NCI-H345 (cell line): ENCODE data around the gene KRT80.

Source experiments
- DNase-seq: peaks from one replicate; lab custom pipeline; 2025; lab: John Stamatoyannopoulos, UW

The KRT80 gene

DNA sequence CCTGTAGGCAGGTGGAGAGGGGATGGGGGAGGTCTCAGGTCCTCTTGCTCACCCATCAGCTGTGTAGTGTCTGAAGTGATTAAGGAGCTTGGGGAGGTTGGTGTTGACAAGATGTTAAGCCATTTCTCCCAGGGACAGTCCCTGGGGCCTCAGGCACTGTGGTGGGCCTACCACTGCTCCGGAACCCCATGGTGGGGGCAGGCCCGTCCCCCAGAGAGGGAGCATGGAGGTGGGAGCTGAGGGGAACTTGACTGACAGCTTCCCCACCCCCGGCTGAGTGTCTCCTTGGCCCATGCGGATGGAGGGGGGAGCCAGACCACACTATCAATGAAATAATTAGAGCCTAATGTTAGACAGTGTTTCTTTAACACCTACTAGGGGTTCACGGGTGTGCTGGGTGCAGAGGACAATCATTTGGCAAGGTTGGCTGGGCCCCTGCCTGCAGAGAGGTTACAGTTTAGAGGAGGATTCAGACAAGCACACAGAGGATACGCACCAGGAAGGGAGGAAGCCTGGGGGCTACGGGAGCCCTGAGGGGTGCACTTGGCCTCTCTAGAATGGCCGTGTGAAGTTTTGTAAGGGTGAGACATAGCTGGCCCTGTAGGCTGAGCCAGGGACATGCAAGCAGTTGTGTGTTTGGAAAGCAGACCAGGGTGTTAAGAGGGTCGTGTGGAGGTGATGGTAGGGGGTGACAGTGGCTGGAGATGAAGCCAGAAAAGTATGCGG, 19.3 kb upstream of the KRT80 start:
- DNase-seq = no peak

DNA sequence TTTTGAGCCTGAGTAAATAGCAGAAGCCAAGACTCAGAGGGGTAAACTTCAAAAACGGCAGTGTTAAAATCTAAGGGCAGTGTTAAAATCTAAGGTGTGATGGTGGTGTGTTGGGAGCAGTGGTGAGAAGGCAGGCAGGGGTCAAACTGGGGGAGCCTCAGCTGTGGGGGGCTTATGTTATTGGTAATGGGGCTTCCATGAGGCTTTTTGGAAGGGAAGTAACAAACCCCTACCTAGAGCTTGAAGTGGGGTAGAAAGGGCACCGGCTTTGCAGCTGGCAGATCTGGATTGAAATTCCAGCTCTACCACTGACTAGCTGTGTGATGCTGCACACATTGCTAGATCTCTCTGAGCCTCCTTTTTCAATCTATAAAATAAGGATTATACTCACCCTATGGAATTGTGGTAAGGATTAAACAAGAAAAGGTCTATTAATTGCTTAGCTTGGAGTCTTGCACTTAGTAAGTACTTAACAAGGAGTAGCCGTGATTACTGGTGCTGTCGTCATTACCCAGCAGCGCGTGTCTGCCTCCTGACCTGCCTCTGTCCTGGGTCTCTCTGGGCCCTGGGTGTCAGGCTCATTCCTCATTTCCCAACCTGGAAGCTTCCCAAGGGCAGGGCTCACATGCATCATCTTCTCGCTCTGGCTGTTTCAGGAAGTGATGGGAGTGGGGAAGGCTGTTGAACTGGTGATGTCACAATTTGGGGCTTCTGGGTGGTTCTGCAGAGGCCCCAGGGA, 18.5 kb upstream of the KRT80 start:
- DNase-seq = no peak

DNA sequence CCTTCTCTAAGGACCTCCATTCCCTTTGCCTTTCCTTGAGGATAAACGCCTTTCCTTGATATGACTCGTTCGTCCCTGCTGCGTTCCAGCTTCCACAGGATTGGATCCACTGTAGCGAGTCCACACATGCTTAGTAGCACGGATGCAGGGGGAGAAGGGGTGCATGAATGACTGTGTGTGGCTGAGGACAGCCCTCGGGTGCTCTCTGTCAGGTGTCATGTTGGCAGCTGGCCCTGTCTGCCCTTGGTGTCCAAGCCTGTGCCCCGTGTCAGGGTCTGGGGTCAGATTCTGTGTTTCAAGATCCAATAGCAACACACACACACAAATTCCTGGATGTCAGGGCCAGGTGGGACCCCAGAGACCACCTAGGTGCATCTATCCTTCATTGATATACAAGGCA, 17.5 kb upstream of the KRT80 start:
- DNase-seq = peak; percentile 28

DNA sequence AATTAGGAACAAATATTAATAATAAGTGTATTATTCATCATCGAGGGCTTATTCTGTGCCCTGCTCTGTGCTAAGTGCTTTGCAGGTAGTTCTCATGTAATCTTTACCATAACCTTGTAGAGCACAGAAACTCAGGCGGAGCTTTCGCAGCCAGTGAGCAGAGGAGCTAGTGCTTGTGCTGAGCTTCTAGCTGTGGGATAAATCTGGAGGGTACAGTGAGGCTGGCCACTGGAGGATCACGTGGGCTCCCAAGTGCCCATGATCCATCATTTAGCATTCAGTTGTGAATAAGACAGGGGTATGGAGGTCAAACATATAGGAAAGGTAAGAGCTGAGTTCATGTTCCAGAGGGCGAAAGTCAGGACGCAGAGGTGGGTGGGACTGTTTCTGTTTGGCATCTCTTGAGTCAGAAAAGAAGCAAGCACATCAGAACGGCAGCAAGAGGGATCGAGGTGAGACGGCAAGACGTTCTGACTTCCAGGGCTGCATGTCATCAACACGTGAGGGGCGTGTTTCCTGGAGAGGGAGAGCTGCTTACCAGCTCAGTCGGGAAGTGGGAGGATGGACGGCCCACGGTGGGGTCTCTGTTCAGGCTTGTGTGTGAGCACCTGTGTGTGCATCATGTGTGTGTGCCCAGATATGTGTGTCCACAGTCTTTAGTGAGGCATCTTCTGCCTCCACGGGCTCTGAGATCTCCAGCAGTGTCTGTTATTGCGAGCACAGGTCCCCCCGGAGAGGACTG, 16.8 kb upstream of the KRT80 start:
- peak; percentile 26 for DNase-seq

DNA sequence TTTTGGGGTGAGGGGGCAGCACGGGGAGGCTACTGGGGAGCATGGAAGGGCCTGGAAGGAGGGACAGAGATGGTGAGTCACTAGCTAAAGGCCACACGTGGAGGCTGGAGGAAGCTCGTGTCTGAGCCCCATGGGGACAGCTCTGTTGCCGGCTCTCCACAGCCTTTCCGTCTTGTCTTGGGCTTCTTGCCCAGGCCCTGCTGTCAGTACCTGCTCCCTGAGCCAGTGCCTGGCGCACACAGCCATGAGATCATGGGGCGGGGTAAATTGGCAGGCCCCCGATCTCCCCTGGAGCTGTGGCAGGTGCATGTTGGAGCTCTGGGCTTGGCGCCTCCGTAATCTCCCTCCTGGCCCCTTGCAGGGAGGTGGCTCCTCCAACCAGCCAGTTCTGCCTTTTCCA, 16.1 kb upstream of the KRT80 start:
- DNase-seq = peak; percentile 92

DNA sequence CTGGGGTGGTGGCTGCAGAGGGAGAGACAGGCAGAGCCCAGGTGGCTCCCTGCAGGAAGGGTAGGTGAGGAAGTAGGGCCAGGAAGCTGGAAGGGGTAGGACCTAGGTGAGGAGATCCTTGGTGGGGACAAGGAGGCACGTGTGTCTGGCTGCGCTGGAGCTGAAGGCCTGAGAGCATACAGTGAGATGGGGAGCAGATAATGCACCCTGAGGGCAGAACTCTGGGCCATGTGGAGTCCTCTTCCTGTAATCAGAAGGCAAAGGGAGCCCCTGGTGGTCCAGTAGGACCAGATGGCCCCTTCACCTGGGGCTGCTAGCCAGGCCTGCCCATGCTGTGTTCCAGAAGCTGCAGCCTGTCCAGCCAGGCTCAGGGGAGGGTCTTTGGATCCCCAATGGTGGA, 15.3 kb upstream of the KRT80 start:
- no peak for DNase-seq

DNA sequence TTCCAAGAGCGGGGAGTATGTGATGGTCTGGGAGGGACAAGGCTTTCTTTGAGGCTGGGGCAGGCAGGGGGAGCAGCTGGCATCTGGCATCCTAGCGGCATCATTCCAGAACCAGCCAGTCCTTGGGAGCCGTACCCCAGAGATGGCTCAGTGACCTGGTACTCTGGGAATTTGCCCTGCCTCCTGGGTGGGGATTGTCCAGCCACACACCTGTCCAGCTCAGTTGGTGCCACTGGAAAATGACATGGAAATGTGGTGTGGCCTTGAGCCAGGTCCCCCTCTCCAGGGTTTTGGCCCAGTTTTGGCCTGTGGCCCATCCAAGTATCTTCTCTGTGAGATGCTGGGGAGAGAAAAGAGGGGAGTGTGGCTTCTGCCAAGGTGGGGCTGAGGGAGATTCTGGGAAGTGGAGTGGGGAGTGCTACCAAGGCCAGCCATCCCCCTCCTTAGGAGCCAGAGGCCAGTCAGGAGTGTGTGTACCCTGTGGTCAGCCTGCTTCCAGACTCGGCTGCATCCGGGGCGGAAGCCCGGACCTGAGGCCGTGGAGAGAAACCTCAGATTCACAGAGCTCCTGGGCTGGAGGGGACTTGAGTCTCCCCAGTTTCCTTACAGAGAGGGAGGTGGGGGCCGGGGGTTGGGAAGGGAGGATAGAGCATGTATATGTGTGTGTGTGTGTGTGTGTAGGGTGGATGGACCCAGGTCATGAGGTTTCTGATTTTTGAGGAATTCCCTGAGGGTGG, 14.7 kb upstream of the KRT80 start:
- no peak for DNase-seq

DNA sequence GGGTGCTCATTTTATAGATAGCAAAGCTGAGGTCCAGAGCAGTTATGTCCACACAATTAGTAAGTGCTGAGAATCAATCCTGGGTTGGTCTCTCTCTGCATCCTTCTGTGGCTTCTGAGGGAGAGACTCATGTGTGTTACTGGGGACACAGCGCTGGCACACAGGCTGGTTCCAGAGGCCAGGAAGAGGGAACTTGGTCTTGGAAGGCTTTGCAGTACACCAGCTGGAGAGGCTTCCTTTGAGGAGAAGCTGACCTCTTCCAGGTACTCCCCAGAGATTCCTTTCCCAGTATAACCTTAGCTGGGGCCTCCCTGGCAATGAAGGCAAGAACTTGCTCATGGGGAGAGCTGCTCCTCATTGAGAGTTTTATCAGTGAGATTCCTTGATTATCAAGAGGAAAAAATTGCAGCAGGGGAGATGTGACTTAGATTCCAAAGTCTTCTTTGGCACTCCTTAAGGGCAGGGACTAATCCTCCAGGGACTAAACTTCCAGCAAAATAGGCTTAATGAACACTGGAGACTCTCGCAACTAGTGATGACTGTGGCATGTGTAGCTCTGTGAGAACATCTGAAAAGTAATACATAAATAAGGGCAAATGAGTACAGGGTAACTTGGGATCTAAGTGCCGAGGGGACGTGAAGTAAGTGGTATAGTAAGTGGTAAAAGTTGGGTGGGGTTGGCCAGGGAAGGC, 13.9 kb upstream of the KRT80 start:
- no peak for DNase-seq

DNA sequence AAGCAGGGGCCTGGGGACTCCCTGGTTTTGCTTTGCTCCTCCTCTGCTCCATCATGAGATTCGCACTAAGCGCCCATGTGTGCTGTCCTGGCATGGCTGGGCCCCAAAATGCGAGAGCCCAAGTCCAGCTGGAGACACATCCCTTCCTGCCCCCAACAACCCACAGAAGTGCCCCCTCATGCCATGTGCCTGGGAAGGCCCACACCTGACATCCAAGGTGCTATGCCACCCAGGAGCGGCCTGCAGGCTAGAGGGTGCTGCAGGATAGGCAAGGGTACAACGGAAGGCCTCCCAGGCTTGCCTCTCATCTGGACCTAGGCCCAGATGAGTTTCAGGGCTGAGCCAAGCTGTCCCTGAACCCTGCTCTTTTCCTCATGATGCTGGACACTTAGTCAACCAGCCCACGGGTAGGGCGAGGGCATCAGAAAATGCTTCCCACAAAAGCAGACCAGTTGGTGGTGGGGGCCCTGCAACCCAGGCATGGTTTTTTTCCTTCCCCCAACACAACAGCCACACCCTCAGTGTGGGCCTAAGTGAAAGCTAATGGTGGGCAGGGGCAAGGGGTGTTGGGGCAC, 13.2 kb upstream of the KRT80 start:
- no peak for DNase-seq

DNA sequence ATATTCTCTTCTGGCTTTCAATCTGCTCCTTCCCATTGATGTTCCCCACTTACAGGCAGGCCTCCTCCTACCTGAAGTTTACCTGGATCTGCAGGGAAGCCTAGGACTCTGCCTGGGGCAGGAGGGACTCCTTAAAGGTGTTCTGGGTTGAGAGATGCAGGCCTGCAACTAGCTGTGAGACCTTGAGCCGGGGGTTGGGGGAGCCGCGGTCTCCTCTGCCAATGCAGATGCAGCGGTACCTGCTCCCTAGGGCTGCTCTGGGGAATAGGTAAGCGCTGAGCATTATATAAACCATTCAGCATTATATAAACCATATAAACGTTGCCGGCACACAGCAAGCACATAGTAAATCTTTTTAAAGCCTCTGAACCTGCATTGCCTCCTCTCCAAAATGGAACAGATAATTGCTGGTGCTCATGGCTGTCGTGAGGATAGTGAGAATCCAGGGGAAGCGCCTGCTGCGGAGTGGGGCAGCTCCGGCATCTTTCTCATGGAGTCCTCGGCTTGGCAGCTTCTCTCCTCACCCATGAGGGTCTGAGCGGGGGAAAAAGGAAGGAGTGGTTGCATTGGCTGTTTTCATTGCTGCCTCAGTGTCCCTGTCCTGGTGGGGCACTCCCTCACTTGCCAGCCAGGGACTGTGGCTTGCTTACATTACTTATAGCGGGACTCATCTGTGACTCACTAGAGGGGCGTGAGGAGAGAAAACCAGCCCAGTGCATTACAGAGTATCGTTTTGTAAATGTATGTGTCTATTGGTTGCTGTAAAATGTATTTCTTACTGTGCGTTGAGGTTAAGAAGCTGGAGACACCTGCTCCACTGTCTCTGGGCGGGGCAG, 12.5 kb upstream of the KRT80 start:
- no peak for DNase-seq

DNA sequence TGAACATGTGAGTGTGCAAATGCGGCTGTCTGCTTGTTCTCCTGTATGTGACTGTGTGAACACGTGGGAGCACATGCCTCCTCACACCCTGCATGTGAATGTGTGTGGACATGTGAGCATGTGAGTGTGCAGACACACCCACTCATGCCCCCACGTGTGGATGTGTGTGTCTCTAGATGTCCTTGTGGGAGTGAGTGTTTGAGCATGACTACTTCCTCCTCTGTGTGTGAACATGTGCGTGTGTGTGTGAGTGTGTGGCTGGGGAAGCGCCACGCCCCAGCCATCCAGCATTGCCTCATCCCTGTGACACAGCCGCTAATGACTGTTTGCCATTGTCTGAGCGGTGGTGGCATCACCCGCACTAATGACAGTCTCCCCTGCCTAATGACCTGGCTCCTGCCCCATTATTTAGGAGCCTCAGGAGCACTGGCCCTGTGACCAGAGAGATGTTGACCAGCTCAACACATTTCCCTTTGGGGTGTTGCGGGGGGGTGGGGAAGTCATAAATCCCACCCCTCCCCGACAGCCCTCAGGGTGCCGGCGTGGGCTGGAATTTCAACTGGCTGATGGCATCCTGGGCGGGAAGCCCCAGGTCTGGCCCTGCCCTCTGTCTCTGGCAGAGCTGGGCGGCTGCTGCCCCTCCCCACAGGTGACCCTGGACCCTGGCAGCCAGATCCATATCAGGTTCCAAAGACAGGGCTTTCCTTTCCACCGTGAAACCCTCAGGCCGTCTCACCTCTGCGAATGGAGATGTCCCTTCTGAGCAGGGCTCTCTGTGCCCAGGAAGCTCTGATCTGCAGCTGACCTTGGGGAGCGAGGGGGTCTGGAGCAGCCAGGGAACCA, 11.5 kb upstream of the KRT80 start:
- DNase-seq = peak; percentile 58

DNA sequence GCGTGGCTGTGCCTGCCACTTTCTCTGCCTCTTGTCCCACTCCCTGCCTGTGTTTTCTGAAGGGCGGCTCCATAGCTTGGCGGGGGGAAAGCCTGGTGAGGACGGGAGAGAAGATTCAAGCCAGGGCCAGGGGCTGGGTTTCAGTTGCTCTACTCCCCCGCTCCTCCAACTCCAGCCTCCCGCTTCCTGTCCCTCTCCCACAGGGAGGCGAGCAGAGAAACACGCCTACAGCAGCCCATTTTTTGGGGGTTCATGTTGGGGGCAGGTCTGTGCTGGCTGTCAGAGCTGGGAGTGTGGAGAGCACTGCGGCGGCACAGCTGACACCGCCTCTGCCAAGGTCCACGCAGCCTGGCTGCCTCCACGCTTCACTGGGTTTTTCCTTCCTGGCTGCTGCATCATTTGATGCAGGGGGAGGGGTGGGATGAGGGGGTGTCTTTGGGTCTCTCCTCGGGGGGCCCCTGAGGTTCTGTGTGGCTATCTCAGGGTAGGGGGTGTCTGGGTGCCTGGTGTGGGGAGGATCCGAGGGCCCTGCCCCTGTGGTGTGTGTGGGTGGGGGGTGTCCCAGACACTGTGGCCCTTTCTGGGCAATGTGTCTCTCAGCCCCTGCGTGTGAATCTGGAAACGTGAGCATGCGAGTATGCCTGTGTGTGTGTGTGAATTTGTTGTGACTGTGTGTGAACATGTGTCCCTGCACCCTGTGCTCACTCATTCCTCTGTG, 10.7 kb upstream of the KRT80 start:
- DNase-seq = peak; percentile 23

DNA sequence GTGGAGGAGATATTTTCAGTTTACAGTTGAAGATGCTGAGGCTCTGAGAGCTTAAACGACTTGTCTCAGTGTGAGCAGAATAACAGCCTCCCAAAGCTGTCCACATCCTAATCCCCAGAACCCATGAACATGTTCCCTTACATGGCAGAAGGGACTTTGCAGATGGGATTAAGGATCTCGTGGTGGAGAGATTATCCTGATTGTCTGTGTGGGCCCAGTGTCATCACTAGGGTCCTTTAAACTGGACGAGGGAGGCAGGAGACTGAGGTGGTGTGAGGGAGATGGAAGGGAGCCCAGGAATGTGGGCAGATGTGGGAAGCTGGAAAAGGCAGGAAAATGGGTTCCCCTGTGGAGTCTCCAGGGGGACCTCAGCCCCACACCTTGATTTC, 9.6 kb upstream of the KRT80 start:
- no peak for DNase-seq

DNA sequence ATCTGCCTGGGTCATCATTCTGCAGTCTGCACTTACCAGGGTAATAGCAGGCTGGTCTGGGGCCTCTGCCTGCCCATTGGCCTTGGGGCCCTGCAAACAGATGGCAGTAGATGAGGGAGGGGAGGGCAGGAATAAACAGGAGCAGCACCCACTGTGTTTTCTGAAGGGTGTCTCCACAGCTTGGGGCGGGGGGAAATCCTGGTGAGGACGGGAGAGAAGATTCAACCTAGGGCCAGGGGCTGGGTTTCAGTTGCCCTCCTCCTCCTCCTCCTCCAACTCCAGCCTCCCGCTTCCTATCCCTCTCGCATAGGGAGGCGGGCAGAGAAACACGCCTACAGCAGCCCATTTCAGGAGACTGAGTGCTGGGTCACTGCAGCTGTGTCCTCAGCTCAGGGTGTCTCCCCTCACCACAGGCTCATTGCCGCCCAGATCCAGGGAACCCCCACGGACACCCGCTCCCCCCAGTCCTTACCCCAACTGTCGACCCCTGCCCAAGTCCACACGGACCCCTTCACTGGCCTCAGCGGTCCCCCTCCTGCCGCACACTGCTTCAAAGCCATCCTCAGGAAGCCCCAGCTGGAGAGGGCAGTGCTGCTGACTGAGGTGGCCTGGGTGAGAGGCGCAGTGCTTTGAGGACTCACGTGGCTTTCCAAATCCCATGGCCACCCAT, 9.1 kb upstream of the KRT80 start:
- DNase-seq = no peak

DNA sequence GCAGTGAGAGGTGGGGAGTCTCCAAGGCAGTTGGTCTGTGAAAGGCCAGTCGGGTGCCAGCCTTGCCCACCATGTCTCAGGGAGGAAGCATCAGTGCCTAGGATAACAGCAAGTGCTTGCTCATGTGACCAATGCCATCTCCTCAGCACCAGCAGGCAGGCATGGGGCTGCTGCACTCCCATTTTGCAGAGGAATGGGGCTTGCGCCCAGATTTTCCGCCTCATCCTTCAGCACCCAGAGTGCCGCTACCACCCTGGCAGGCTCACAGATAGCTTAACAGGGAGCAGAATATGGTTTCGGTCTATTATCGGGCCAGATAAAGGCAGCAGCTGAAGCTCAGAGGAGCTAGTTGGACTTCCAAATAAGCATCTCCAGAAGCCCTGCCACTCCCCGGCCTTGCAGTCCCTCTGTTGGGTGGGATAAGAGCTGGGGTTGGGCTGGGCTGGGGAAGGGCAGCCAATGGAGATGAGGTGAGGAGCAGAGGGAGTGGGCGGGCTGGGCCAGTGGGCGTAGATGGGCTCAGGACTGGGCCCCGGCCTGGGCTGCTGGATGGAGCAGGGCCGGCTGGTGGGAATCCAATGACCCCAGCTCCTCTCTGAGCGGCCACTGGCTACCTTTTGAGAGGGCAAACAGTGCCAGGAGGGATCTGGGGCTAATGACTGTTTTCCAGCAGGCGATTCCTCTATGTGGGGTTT, 8.4 kb upstream of the KRT80 start:
- peak; percentile 54 for DNase-seq

DNA sequence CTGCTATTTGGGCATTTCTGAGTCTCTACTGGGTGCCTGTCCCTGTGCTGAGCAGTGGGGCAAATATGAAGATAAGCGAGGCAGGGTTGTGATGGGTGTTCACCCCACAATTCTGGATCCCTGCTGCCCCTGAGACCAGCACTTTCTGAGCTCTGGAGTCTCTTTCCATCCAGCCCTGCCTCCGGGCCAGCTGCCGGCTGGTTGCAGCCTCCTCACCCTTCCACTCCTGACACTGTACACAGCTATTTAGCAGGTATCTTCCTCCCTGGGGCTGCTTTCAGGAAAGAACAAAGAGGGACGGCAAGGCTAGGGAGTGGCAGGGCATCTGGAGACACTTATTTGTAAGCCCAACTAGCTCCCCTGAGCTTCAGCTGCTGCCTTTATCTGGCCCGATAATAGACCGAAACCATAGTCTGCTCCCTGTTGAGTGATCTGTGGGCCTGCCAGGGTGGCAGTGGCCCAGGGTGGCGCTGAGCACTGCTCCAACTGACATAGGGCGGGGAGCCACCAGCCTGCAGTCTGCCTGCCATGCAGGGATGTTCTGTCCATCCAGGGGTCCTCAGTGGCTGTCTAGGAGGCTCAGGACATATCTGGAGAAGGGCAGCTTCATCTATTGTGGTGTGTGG, 7.6 kb upstream of the KRT80 start:
- peak; percentile 90 for DNase-seq
